HepG2 (cell line): ENCODE measurements around the gene SNRPD3. TPM values are rescaled to one million over a fixed set of nuclear protein-coding genes. Genes with fewer than 3 reads are reported as not detected.

ENCODE experiments used
- ARID5B ChIP-seq: IDR thresholded peaks from 2 replicates; pipeline ENCODE4 v1.4.0; 2020; ENCODE audit warnings: mild to moderate bottlenecking, missing genetic modification reagents
- ATAD3A ChIP-seq: sonication (generic); formaldehyde crosslinking; IDR thresholded peaks from 2 replicates; pipeline ENCODE4 v1.4.0; 2020; ENCODE audit warnings: missing genetic modification reagents
- BHLHE40 ChIP-seq: IDR thresholded peaks from 2 replicates; pipeline ENCODE4 v1.6.1; 2011; ENCODE audit warnings: low read length, improper control_type of control experiment
- GTF2F1 ChIP-seq: fragments of 150-350 bp; IDR thresholded peaks from 2 replicates; pipeline ENCODE4 v1.6.1; 2014; ENCODE audit warnings: low read length
- IKZF5 ChIP-seq: IDR thresholded peaks from 2 replicates; pipeline ENCODE4 v1.6.1; 2018; ENCODE audit warnings: missing genetic modification reagents, mild to moderate bottlenecking, missing compliant biosample characterization
- MAFF ChIP-seq: IDR thresholded peaks from 2 replicates; pipeline ENCODE4 v1.6.1; 2011; ENCODE audit warnings: low read depth, low read length, improper control_type of control experiment
- RAD21 ChIP-seq: fragments of 450-650 bp; formaldehyde crosslinking; IDR thresholded peaks from 2 replicates; pipeline ENCODE4 v1.5.0; 2020; ENCODE audit warnings: mild to moderate bottlenecking
- RXRA ChIP-seq: sonication (generic); formaldehyde crosslinking; IDR thresholded peaks from 2 replicates; pipeline ENCODE4 v1.5.1; 2020; ENCODE audit warnings: missing genetic modification reagents
- SOX6 ChIP-seq, 2 experiments: fragments of 450-650 bp in 1 of 2; sonication (generic) in 1 of 2; formaldehyde crosslinking in 1 of 2; IDR thresholded peaks; 2 replicates each; pipeline versions ENCODE4 v1.4.0 to v1.6.1; 2017 to 2020; ENCODE audit warnings: antibody characterized with exemption in 1 of 2, mild to moderate bottlenecking in 1 of 2, missing genetic modification reagents in 1 of 2
- TIGD3 ChIP-seq: sonication (generic); formaldehyde crosslinking; IDR thresholded peaks from 2 replicates; pipeline ENCODE4 v1.5.1; 2020; ENCODE audit warnings: mild to moderate bottlenecking, missing genetic modification reagents, borderline replicate concordance
- ZNF367 ChIP-seq: sonication (generic); formaldehyde crosslinking; IDR thresholded peaks from 2 replicates; pipeline ENCODE4 v1.4.0; 2020; ENCODE audit warnings: missing genetic modification reagents, borderline replicate concordance
- ZNF432 ChIP-seq: sonication (generic); formaldehyde crosslinking; IDR thresholded peaks from 2 replicates; pipeline ENCODE4 v1.5.0; 2020; ENCODE audit warnings: missing genetic modification reagents, mild to moderate bottlenecking, borderline replicate concordance
- ZNF652 ChIP-seq: IDR thresholded peaks from 2 replicates; pipeline ENCODE4 v1.6.1; 2016; ENCODE audit warnings: low read depth, borderline replicate concordance
- ZNF687 ChIP-seq: sonication (generic); formaldehyde crosslinking; IDR thresholded peaks from 2 replicates; pipeline ENCODE4 v1.5.1; 2020; ENCODE audit warnings: mild to moderate bottlenecking, missing genetic modification reagents, moderate library complexity
- ZNF768 ChIP-seq: sonication (generic); formaldehyde crosslinking; IDR thresholded peaks from 2 replicates; pipeline ENCODE4 v1.4.0; 2020; ENCODE audit warnings: missing genetic modification reagents
- ZSCAN31 ChIP-seq: sonication (generic); formaldehyde crosslinking; IDR thresholded peaks from 2 replicates; pipeline ENCODE4 v1.5.0; 2020; ENCODE audit warnings: low read depth, mild to moderate bottlenecking, missing genetic modification reagents
- polyA plus RNA-seq, 8 experiments: library from polyadenylated mRNA; depleted of rRNA in 3 of 8; stranded (reverse) in 7 of 8; unstranded in 1 of 8; fragments of >200 nt; fragmentation: Illumina TruSeq in 4 of 8; extraction: Trizol in 4 of 8; gene quantifications; 2 replicates each; pipeline versions ENCODE4 v1.2.1 to v1.2.3, GENCODE V29; 2011 to 2016; ENCODE audit warnings: low read depth in 4 of 8, missing spikeins in 1 of 8, mixed read lengths in 1 of 8; ENCODE audit not compliant: insufficient read depth in 1 of 8
- total RNA-seq, 5 experiments: library from RNA; depleted of rRNA; stranded (reverse); fragments of >200 nt; fragmentation: Illumina TruSeq; extraction: Trizol; gene quantifications; 2 replicates each; pipeline ENCODE4 v1.2.3, GENCODE V29; 2016; ENCODE audit warnings: low read depth in 1 of 5

The SNRPD3 gene
- total and polyA plus RNA-seq, 2 of the 13 experiments (the other 11 are each of a cell fraction or from before 2014, with no cell fraction given): 110 to 209 TPM

- TF ChIP-seq ZSCAN31: no peak
- no peak for TF ChIP-seq GTF2F1
- TF ChIP-seq BHLHE40: no peak
- TF ChIP-seq ARID5B (CRISPR knock-in tag): peak; percentile 59
- no peak for TF ChIP-seq ZNF768 (CRISPR knock-in tag)
- TF ChIP-seq MAFF: no peak
- no peak for TF ChIP-seq SOX6 (IDR thresholded peaks at IDR 0.05)
- TF ChIP-seq SOX6 (CRISPR knock-in tag; IDR thresholded peaks at IDR 0.05): peak; percentile 3; the same call in 1 of the 2 replicates
- TF ChIP-seq RAD21 (CRISPR knock-in tag): no peak
- TF ChIP-seq ZNF367 (CRISPR knock-in tag): no peak
- TF ChIP-seq TIGD3 (CRISPR knock-in tag): no peak
- no peak for TF ChIP-seq ZNF652
- TF ChIP-seq ZNF432 (CRISPR knock-in tag): no peak
- peak; percentile 72 for TF ChIP-seq ZNF687
- peak; percentile 42; the same call in 1 of the 2 replicates for TF ChIP-seq IKZF5 (CRISPR knock-in tag)
- no peak for TF ChIP-seq RXRA (CRISPR knock-in tag)
- TF ChIP-seq ATAD3A: no peak
Measured at GRCh38 chr22:24506802-24507438, 48.9 kb upstream of the SNRPD3 start (continued).
